Measurements from ENCODE around the gene SERPINI1.

SERPINI1 gene

GRCh38 chr3:167864552-167864874, 129.0 kb downstream of the SERPINI1 start:
- TF ChIP-seq, protein P1, sequence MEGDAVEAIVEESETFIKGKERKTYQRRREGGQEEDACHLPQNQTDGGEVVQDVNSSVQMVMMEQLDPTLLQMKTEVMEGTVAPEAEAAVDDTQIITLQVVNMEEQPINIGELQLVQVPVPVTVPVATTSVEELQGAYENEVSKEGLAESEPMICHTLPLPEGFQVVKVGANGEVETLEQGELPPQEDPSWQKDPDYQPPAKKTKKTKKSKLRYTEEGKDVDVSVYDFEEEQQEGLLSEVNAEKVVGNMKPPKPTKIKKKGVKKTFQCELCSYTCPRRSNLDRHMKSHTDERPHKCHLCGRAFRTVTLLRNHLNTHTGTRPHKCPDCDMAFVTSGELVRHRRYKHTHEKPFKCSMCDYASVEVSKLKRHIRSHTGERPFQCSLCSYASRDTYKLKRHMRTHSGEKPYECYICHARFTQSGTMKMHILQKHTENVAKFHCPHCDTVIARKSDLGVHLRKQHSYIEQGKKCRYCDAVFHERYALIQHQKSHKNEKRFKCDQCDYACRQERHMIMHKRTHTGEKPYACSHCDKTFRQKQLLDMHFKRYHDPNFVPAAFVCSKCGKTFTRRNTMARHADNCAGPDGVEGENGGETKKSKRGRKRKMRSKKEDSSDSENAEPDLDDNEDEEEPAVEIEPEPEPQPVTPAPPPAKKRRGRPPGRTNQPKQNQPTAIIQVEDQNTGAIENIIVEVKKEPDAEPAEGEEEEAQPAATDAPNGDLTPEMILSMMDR (conservative IDR thresholded peaks at IDR 0.05; ENCODE audit: low read depth, low read length) = no peak
- peak; percentile 24 for DNase-seq (ENCODE audit: low read depth)
- no peak overlapping the region for H3K4me3 ChIP-seq (ENCODE audit: low read depth, low read length)

DNA sequence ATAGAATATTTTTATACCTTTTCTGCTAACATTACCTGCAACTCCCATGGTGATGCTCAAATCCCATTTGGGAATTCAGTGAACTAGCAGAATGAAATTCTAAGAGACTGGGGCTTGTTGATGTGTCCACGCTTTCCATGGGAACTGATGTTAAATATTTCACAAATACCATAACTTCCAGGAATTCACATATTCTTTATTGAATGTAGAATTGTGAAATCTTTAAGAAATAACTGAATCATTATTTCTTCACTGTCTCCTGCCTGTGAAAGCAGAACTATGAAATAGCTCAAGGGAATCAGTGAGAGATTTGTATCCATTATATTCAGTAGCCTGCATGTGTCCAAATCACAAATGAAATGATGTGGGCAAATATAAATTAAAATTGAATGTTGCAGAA, 130.8 kb downstream of the SERPINI1 start:
- no peak overlapping the region for H3K4me3 ChIP-seq (ENCODE audit: low read depth, low read length)
- DNase-seq (ENCODE audit: low read depth) = no peak
- TF ChIP-seq, protein P1 (conservative IDR thresholded peaks at IDR 0.05; ENCODE audit: low read depth, low read length) = no peak

DNA sequence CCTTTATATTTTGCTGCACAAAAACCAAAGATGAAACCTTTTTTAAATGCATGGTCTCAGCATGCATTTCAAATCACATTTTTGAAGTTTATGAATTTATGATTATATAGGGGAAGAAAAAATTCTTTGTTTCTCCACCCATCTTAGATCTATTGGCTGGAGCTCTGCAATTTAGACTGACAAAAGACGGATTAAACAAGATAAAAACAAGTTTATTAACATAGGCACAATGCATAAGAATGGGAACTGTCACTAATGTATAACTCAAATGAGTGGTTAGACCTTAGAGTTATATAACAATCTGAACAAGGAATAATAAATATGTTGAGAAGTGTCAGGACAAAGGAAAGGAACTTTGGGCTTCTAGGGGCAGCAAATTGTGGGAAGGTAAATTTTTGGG, 132.5 kb downstream of the SERPINI1 start:
- DNase-seq (ENCODE audit: low read depth) = no peak
- TF ChIP-seq, protein P1 (conservative IDR thresholded peaks at IDR 0.05; ENCODE audit: low read depth, low read length) = no peak
- H3K4me3 ChIP-seq (ENCODE audit: low read depth, low read length) = no peak overlapping the region

DNA sequence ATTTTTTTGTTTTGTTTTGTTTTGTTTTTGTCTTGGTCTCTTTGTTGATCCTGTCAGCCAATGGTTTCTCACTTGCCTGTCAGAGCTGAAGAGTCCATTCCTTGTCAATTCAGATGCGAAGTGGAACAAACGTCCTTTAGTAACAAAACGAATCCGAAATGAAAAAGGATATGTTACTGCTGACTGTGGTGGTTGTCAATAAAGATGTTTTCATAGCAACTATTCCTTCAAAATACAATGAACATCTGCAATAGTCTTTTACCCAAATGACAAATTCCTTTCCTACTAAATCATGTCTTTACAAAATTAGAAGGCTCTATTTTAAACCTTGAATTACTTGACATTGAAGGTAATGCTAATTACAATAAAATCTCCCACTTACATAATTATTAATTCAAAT, 134.7 kb downstream of the SERPINI1 start:
- no peak for DNase-seq (ENCODE audit: low read depth)
- TF ChIP-seq, protein P1 (conservative IDR thresholded peaks at IDR 0.05; ENCODE audit: low read depth, low read length) = no peak
- no peak overlapping the region for H3K4me3 ChIP-seq (ENCODE audit: low read depth, low read length)

GRCh38 chr3:167870759-167871158, 135.2 kb downstream of the SERPINI1 start:
- TF ChIP-seq, protein P1 (conservative IDR thresholded peaks at IDR 0.05; ENCODE audit: low read depth, low read length) = no peak
- H3K4me3 ChIP-seq (ENCODE audit: low read depth, low read length) = no peak overlapping the region
- no peak for DNase-seq (ENCODE audit: low read depth)

DNA sequence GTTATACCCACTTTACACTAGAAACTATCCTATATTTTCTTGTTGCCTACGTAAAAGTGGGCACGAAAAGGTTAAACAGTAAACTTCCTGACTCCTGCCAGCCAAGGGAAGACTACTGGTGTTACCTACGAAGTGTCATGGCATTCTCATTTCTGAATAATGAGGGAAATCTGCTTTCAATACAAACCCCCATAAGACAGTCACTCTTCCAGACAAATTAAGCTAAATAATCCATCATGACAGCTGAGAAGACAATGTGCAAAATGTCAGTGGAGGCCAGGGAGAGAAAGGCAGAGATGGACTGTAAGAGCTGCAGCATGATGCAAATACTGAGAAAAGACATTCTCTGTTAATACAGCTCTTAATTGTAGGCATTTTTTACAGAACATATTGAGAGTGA, 136.5 kb downstream of the SERPINI1 start:
- DNase-seq (ENCODE audit: low read depth) = no peak
- no peak overlapping the region for H3K4me3 ChIP-seq (ENCODE audit: low read depth, low read length)
- TF ChIP-seq, protein P1 (conservative IDR thresholded peaks at IDR 0.05; ENCODE audit: low read depth, low read length) = no peak

- TF ChIP-seq, protein P1 (conservative IDR thresholded peaks at IDR 0.05; ENCODE audit: low read depth, low read length) = peak; percentile 45
- no peak overlapping the region for H3K4me3 ChIP-seq (ENCODE audit: low read depth, low read length)
- DNase-seq (ENCODE audit: low read depth) = peak; percentile 26
These were observed 137.4 kb downstream of the SERPINI1 start for GRCh38 chr3:167872941-167873340.

Measured in choroid plexus epithelial cell (primary cell).